ENCODE data around the gene MAP3K20. TPM values are rescaled to one million over a fixed set of nuclear protein-coding genes. Genes with fewer than 3 reads are reported as not detected.
A peak's percentile ranks its signal among the peaks of the same experiment; 100 is the strongest.
"Not testable (repeated sequence)": the region's sequence is repeated elsewhere in the genome, so short reads cannot be mapped to it uniquely, and the experiment has no call there.

The MAP3K20 gene
- total and polyA plus RNA-seq, 5 donors, result 86.3 to 327 (median 269) TPM

- not testable (repeated sequence) for H3K9me3 ChIP-seq (ENCODE audit: control insufficient read depth, low read length); H3K4me3 ChIP-seq (ENCODE audit: low read length); H3K27me3 ChIP-seq (ENCODE audit: control insufficient read depth, insufficient read depth); H3K4me1 ChIP-seq (ENCODE audit: control insufficient read depth, insufficient read depth, low read length); ATAC-seq
- WGBS, result 34% methylated on average over 9 of the region's 9 CpGs
- peak overlapping the region; percentile 31 for H3K27ac ChIP-seq (ENCODE audit: low read length)
- DNase-seq, result peak; percentile 65 to 86 (median 66)
- intact Hi-C loops (cut with DNase I), result loop anchor here in 1 of 4 donors (5.0 kb wide), 2 partner anchors 130 to 180 kb away; partner anchors contain the start of gene MAP3K20
Measured at GRCh38 chr2:173207124-173207523, 131.5 kb downstream of the MAP3K20 start.

GRCh38 chr2:173210270-173211196 is 134.9 kb downstream of the MAP3K20 start:
- 21% methylated on average over 8 of the region's 8 CpGs for WGBS
- ATAC-seq (peak; percentile 91 to 93), DNase-seq (peak in 2 of 3 donors; percentile 55 to 70)
- Histone ChIP-seq H3K27ac (ENCODE audit: low read length) (no peak overlapping the region), H3K4me1 (ENCODE audit: control insufficient read depth, insufficient read depth, low read length) (no peaks in the 10 kb centered on the region), H3K9me3 (ENCODE audit: control insufficient read depth, low read length) (no peaks in the 10 kb centered on the region), H3K4me3 (ENCODE audit: low read length) (no peak overlapping the region), H3K27me3 (ENCODE audit: control insufficient read depth, insufficient read depth) (no peaks in the 10 kb centered on the region)
- intact Hi-C loops (cut with DNase I), result loop anchor here in 3 of 4 donors (2.0 to 10.0 kb wide), 4 partner anchors 133 to 396 kb away; partner anchors contain the start of gene MAP3K20 (in 1 of the 3)

DNA sequence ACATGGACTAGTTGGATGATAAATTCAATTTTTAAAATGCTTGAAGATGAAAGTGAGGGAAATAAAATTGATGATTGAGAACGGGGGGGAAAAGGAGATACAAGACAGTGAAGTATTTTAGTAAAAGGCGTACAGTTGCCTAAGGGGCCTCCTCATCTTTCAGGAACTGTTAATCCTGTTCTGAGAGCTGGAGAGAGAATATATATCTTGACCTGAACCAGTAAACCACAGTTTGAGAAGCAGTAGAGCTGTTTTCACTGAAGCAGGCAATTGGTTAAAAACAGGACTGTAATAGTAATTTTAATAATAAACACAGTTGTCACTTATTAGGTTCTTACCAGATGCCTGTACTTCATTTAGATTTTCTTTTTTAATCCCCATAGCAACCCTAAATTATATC is 137.5 kb downstream of the MAP3K20 start:
- ATAC-seq, result no peak
- intact Hi-C loops (cut with DNase I), result loop anchor here in 2 of 4 donors (5.0 to 10.0 kb wide), 3 partner anchors 136 to 398 kb away; partner anchors contain the start of gene MAP3K20 (in 1 of the 2)
- H3K4me1 ChIP-seq (ENCODE audit: control insufficient read depth, insufficient read depth, low read length), result no peaks in the 10 kb centered on the region
- H3K27ac ChIP-seq (ENCODE audit: low read length), result no peak overlapping the region
- DNase-seq, result no peak
- H3K27me3 ChIP-seq (ENCODE audit: control insufficient read depth, insufficient read depth), result no peaks in the 10 kb centered on the region
- no peaks in the 10 kb centered on the region for H3K9me3 ChIP-seq (ENCODE audit: control insufficient read depth, low read length)
- H3K4me3 ChIP-seq (ENCODE audit: low read length), result no peak overlapping the region
- 96% methylated on average over 2 of the region's 2 CpGs for WGBS

DNA sequence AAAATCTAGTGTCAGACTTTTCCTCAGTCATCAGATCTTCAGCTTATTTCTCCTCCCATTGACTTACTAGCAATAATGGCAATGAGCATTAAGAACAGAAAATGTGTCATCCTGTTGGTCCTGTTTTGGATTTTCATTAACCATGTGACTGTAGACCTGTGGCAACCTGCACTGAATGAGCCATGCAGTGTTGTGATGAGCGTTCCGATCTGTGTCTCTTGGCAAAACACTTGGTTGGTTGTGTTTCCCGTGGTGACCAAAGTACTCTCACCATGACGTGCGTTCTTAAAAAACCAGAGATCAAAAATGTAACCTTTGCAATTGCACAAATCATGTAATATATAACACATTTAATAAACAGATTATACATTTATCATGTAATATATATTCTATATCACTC is 138.6 kb downstream of the MAP3K20 start:
- Histone ChIP-seq H3K4me3 (ENCODE audit: low read length) (no peak overlapping the region), H3K27me3 (ENCODE audit: control insufficient read depth, insufficient read depth) (no peaks in the 10 kb centered on the region), H3K27ac (ENCODE audit: low read length) (peak overlapping the region; percentile 73), H3K9me3 (ENCODE audit: control insufficient read depth, low read length) (no peaks in the 10 kb centered on the region), H3K4me1 (ENCODE audit: control insufficient read depth, insufficient read depth, low read length) (no peaks in the 10 kb centered on the region)
- intact Hi-C loops (cut with DNase I), result loop anchor here in 2 of 4 donors (5.0 to 10.0 kb wide), 3 partner anchors 137 to 399 kb away; partner anchors contain the start of gene MAP3K20 (in 1 of the 2)
- ATAC-seq, result peak in 1 of 2 donors; percentile 34
- WGBS, result 63% methylated on average over 5 of the region's 5 CpGs
- no peak for DNase-seq

DNA sequence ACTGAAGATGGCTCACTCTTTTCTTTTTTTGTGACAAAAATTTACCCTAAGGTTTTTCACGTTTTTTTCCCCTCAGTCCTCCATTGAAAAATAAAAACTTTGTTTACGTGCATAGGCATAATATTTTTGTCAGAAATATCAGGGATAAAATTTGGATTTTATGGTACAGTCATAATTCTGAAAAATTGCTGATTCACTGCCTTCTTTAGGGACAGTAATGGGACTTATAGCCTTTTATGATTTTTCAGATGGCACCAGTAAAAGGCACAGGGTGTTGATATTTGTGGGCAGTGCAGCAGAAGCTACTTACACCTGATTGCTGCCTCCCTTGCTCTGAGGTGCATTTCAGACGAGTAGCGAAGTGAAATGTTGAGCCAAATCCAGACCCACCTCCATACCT is 139.7 kb downstream of the MAP3K20 start:
- intact Hi-C loops (cut with DNase I), result loop anchor here in 1 of 4 donors (10.0 kb wide), 1 partner anchor 401 kb away; no protein-coding TSS in a partner anchor
- WGBS, result 92% methylated on average over 4 of the region's 4 CpGs
- Histone ChIP-seq H3K27me3 (ENCODE audit: control insufficient read depth, insufficient read depth) (no peaks in the 10 kb centered on the region), H3K27ac (ENCODE audit: low read length) (no peak overlapping the region), H3K4me1 (ENCODE audit: control insufficient read depth, insufficient read depth, low read length) (no peaks in the 10 kb centered on the region), H3K4me3 (ENCODE audit: low read length) (no peak overlapping the region), H3K9me3 (ENCODE audit: control insufficient read depth, low read length) (no peaks in the 10 kb centered on the region)
- DNase-seq, result no peak
- ATAC-seq, result no peak

DNA sequence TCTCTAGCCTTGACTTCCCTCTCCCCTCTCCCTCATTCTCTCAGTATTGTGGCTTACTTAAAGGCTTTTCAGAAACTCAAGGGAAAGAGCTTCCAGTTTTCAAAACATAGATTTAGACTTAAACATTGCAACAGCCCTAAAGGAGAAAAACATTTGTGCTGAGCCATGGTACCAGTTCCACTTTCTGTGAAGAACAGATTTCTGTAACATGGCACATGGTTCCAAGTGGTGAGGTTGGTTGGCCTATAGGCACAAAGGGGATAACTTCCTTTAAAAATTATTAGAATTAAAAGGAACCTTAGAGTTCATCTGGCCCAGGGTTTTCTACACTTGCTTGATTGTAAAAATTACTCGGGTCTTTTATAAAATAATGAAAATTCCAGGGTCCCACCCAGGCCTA is 140.4 kb downstream of the MAP3K20 start:
- 99% methylated on average over 1 of the region's 1 CpG for WGBS
- Histone ChIP-seq H3K4me3 (ENCODE audit: low read length) (no peak overlapping the region), H3K27ac (ENCODE audit: low read length) (no peak overlapping the region), H3K4me1 (ENCODE audit: control insufficient read depth, insufficient read depth, low read length) (no peaks in the 10 kb centered on the region), H3K9me3 (ENCODE audit: control insufficient read depth, low read length) (no peaks in the 10 kb centered on the region), H3K27me3 (ENCODE audit: control insufficient read depth, insufficient read depth) (no peaks in the 10 kb centered on the region)
- DNase-seq (no peak), ATAC-seq (no peak)
- intact Hi-C loops (cut with DNase I), result loop anchor here in 1 of 4 donors (10.0 kb wide), 1 partner anchor 401 kb away; no protein-coding TSS in a partner anchor

GRCh38 chr2:173216668-173217067 is 141.0 kb downstream of the MAP3K20 start:
- DNase-seq (no peak), ATAC-seq (no peak)
- no peaks in the 10 kb centered on the region for H3K27me3 ChIP-seq (ENCODE audit: control insufficient read depth, insufficient read depth)
- intact Hi-C loops (cut with DNase I), result loop anchor here in 1 of 4 donors (10.0 kb wide), 1 partner anchor 402 kb away; no protein-coding TSS in a partner anchor
- H3K9me3 ChIP-seq (ENCODE audit: control insufficient read depth, low read length), result no peaks in the 10 kb centered on the region
- H3K4me1 ChIP-seq (ENCODE audit: control insufficient read depth, insufficient read depth, low read length), result no peaks in the 10 kb centered on the region
- H3K27ac ChIP-seq (ENCODE audit: low read length), result no peak overlapping the region
- WGBS, result 95% methylated on average over 2 of the region's 2 CpGs
- H3K4me3 ChIP-seq (ENCODE audit: low read length), result no peak overlapping the region

- ATAC-seq, result no peak
- Histone ChIP-seq H3K4me1 (ENCODE audit: control insufficient read depth, insufficient read depth, low read length) (no peaks in the 10 kb centered on the region), H3K9me3 (ENCODE audit: control insufficient read depth, low read length) (no peaks in the 10 kb centered on the region), H3K27me3 (ENCODE audit: control insufficient read depth, insufficient read depth) (no peaks in the 10 kb centered on the region), H3K27ac (ENCODE audit: low read length) (no peak overlapping the region), H3K4me3 (ENCODE audit: low read length) (no peak overlapping the region)
- peak in 1 of 3 donors; percentile 52 for DNase-seq
- 79% methylated on average over 20 of the region's 20 CpGs for WGBS
- intact Hi-C loops (cut with DNase I), result loop anchor here in 1 of 4 donors (10.0 kb wide), 1 partner anchor 402 kb away; no protein-coding TSS in a partner anchor
Measured at GRCh38 chr2:173217116-173217840, 141.6 kb downstream of the MAP3K20 start.

DNA sequence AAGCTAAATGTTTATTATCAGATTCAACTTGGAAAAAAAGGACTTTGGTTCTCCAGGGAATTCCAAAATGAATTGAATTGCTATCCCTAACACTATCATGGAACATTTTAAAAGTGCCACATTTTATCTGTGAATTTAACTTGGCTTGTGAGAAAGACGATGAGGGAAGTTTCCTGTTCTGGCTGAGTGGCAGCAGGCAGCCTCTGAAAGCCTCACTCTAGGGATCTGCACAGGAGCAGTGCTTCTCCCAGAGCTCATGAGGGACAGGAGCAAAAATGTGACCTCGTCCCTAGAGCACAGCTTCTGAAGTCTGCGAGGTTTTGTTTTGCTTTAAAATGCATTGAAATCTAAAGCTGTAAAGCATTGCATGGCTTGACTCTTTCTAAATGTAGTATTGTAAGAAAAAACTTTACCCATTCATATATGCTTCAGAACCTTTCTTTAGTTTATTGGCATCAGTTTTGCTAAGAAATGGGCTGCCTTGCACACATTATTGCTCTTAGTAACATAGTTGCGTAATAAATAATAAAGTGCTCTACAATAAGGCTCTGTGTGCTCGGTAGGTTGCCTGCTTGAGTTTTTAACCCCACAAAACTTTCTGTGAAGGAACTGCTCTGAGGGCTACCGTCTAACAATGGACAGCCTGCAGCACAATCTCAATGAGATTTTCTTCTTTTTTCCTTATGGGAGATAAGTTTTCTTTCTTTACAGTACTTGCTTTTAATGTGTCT is 142.8 kb downstream of the MAP3K20 start:
- Histone ChIP-seq H3K27ac (ENCODE audit: low read length) (no peak overlapping the region), H3K4me1 (ENCODE audit: control insufficient read depth, insufficient read depth, low read length) (no peaks in the 10 kb centered on the region), H3K27me3 (ENCODE audit: control insufficient read depth, insufficient read depth) (no peaks in the 10 kb centered on the region), H3K4me3 (ENCODE audit: low read length) (no peak overlapping the region), H3K9me3 (ENCODE audit: control insufficient read depth, low read length) (no peaks in the 10 kb centered on the region)
- DNase-seq (peak in 2 of 3 donors; percentile 30 to 69), ATAC-seq (peak; percentile 79 to 82)
- 25% methylated on average over 6 of the region's 6 CpGs for WGBS
- intact Hi-C loops (cut with DNase I), result loop anchor here in 1 of 4 donors (10.0 kb wide), 1 partner anchor 404 kb away; no protein-coding TSS in a partner anchor

DNA sequence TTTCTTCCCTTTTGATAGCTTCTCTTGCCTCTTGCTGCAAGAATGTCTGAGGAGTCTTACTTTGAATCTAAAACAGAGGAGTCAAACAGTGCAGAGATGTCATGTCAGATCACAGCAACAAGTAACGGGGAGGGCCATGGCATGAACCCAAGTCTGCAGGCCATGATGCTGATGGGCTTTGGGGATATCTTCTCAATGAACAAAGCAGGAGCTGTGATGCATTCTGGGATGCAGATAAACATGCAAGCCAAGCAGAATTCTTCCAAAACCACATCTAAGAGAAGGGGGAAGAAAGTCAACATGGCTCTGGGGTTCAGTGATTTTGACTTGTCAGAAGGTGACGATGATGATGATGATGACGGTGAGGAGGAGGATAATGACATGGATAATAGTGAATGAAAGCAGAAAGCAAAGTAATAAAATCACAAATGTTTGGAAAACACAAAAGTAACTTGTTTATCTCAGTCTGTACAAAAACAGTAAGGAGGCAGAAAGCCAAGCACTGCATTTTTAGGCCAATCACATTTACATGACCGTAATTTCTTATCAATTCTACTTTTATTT is 145.6 kb downstream of the MAP3K20 start:
- ATAC-seq (no peak), DNase-seq (peak; percentile 46 to 63 (median 56))
- Histone ChIP-seq H3K4me1 (ENCODE audit: control insufficient read depth, insufficient read depth, low read length) (peaks cover 2% of the 10 kb centered on the region), H3K4me3 (ENCODE audit: low read length) (no peak overlapping the region), H3K9me3 (ENCODE audit: control insufficient read depth, low read length) (no peaks in the 10 kb centered on the region), H3K27me3 (ENCODE audit: control insufficient read depth, insufficient read depth) (no peaks in the 10 kb centered on the region), H3K27ac (ENCODE audit: low read length) (no peak overlapping the region)
- WGBS, result 78% methylated on average over 4 of the region's 4 CpGs
- intact Hi-C loops (cut with DNase I), result no loop called here

Measured in right cardiac atrium (tissue), 5 donors.